CD1c-positive myeloid dendritic cell (primary cell): Measurements from ENCODE around the gene DRAM2.
"Not testable (repeated sequence)": the region's sequence is repeated elsewhere in the genome, so short reads cannot be mapped to it uniquely, and the experiment has no call there.

Experiments used
- DNase-seq: peaks from one replicate; pipeline ENCODE4 v3.0.0-alpha.2; 2016; ENCODE audit errors: extremely low spot score

The DRAM2 gene

GRCh38 chr1:111142356-111142975, 2.6 kb upstream of the DRAM2 start:
- no peak for DNase-seq

- peak; percentile 43 for DNase-seq
Observed at GRCh38 chr1:111141245-111142220, 1.6 kb upstream of the DRAM2 start.

GRCh38 chr1:111140680-111140967, 731 bp upstream of the DRAM2 start:
- no peak for DNase-seq

GRCh38 chr1:111139324-111139955, 453 bp downstream of the DRAM2 start:
- DNase-seq, result peak; percentile 65

- peak; percentile 75 for DNase-seq
Observed at GRCh38 chr1:111133866-111134265, 6.0 kb downstream of the DRAM2 start.

- DNase-seq, result no peak
Observed at GRCh38 chr1:111131693-111132092, 8.2 kb downstream of the DRAM2 start.

GRCh38 chr1:111129376-111129775, 10.5 kb downstream of the DRAM2 start:
- DNase-seq, result peak; percentile 46

- peak; percentile 83 for DNase-seq
Observed at GRCh38 chr1:111127923-111128643, 11.8 kb downstream of the DRAM2 start.

- no peak for DNase-seq
Observed at GRCh38 chr1:111126354-111126753, 13.5 kb downstream of the DRAM2 start.

- DNase-seq, result no peak
Observed at GRCh38 chr1:111116496-111116895, 23.4 kb downstream of the DRAM2 start.

- no peak for DNase-seq
Observed at GRCh38 chr1:111110197-111110899, 29.5 kb downstream of the DRAM2 start.

GRCh38 chr1:111104981-111105380, 34.9 kb downstream of the DRAM2 start:
- no peak for DNase-seq

- no peak for DNase-seq
Observed at GRCh38 chr1:111101854-111102642, 37.8 kb downstream of the DRAM2 start.

GRCh38 chr1:111099289-111099688, 40.6 kb downstream of the DRAM2 start:
- DNase-seq, result no peak

- DNase-seq, result no peak
Observed at GRCh38 chr1:111097356-111098099, 42.4 kb downstream of the DRAM2 start.

GRCh38 chr1:111095421-111095820, 44.5 kb downstream of the DRAM2 start:
- not testable (repeated sequence) for DNase-seq

- no peak for DNase-seq
Observed at GRCh38 chr1:111089638-111090037, 50.3 kb downstream of the DRAM2 start.

- DNase-seq, result peak; percentile 8
Observed at GRCh38 chr1:111085676-111086075, 54.2 kb downstream of the DRAM2 start.

GRCh38 chr1:111084999-111085398, 54.9 kb downstream of the DRAM2 start:
- no peak for DNase-seq
